GM18526 (cell line): ENCODE data around the gene PPP1R9B.

Experiments
- POLR2A ChIP-seq: IDR thresholded peaks from 3 replicates; pipeline ENCODE4 v1.6.1; 2011; ENCODE audit not compliant: insufficient read length; ENCODE audit errors: extremely low read depth

The PPP1R9B gene

GRCh38 chr17:50146230-50146926 lies 4.1 kb downstream of the PPP1R9B start:
- TF ChIP-seq POLR2A = no peak

GRCh38 chr17:50145532-50146229 lies 4.8 kb downstream of the PPP1R9B start:
- no peak for TF ChIP-seq POLR2A

GRCh38 chr17:50144845-50145531 lies 5.5 kb downstream of the PPP1R9B start:
- TF ChIP-seq POLR2A = no peak

GRCh38 chr17:50144355-50144754 lies 6.1 kb downstream of the PPP1R9B start:
- TF ChIP-seq POLR2A = no peak

GRCh38 chr17:50143461-50144176 lies 6.9 kb downstream of the PPP1R9B start:
- no peak for TF ChIP-seq POLR2A

GRCh38 chr17:50141745-50142110 lies 8.7 kb downstream of the PPP1R9B start:
- TF ChIP-seq POLR2A = no peak

GRCh38 chr17:50141026-50141744 lies 9.3 kb downstream of the PPP1R9B start:
- no peak for TF ChIP-seq POLR2A

GRCh38 chr17:50139950-50140885 lies 10.3 kb downstream of the PPP1R9B start:
- no peak for TF ChIP-seq POLR2A

GRCh38 chr17:50139185-50139783 lies 11.2 kb downstream of the PPP1R9B start:
- no peak for TF ChIP-seq POLR2A

GRCh38 chr17:50137042-50137441 lies 13.4 kb downstream of the PPP1R9B start:
- TF ChIP-seq POLR2A = no peak

- TF ChIP-seq POLR2A = no peak
These were observed 14.3 kb downstream of the PPP1R9B start for GRCh38 chr17:50136096-50136687.

- TF ChIP-seq POLR2A = no peak
These were observed 15.0 kb downstream of the PPP1R9B start for GRCh38 chr17:50135316-50136095.
